ENCODE data around the gene TRIM13. TPM values are rescaled to one million over a fixed set of nuclear protein-coding genes. Genes with fewer than 3 reads are reported as not detected.
A peak's percentile ranks its signal among the peaks of the same experiment; 100 is the strongest.
"Not testable (repeated sequence)": the region's sequence is repeated elsewhere in the genome, so short reads cannot be mapped to it uniquely, and the experiment has no call there.

The TRIM13 gene, protein sequence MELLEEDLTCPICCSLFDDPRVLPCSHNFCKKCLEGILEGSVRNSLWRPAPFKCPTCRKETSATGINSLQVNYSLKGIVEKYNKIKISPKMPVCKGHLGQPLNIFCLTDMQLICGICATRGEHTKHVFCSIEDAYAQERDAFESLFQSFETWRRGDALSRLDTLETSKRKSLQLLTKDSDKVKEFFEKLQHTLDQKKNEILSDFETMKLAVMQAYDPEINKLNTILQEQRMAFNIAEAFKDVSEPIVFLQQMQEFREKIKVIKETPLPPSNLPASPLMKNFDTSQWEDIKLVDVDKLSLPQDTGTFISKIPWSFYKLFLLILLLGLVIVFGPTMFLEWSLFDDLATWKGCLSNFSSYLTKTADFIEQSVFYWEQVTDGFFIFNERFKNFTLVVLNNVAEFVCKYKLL
- total RNA-seq (2021; ENCODE audit: unreplicated experiment), result 22.4 TPM
- polyA plus RNA-seq (2012; ENCODE audit: insufficient read length), result 11.0 TPM
- Bru-seq, nascent RNA, result percentile 91 among the genes with signal in this experiment
- BruChase-seq, experiment 1, labeled RNA remaining after a 2-hour chase, result percentile 91 among the genes with signal in this experiment
- percentile 68 among the genes with signal in this experiment for BruChase-seq, experiment 2, labeled RNA remaining after a 6-hour chase
- long read RNA-seq, full-length matches to known transcripts, result 30 of 34 reads
- long read RNA-seq, partial matches to known transcripts, result 0 of 34 reads
- long read RNA-seq, other reads (novel, unspliced or antisense), result 4 of 34 reads

DNA sequence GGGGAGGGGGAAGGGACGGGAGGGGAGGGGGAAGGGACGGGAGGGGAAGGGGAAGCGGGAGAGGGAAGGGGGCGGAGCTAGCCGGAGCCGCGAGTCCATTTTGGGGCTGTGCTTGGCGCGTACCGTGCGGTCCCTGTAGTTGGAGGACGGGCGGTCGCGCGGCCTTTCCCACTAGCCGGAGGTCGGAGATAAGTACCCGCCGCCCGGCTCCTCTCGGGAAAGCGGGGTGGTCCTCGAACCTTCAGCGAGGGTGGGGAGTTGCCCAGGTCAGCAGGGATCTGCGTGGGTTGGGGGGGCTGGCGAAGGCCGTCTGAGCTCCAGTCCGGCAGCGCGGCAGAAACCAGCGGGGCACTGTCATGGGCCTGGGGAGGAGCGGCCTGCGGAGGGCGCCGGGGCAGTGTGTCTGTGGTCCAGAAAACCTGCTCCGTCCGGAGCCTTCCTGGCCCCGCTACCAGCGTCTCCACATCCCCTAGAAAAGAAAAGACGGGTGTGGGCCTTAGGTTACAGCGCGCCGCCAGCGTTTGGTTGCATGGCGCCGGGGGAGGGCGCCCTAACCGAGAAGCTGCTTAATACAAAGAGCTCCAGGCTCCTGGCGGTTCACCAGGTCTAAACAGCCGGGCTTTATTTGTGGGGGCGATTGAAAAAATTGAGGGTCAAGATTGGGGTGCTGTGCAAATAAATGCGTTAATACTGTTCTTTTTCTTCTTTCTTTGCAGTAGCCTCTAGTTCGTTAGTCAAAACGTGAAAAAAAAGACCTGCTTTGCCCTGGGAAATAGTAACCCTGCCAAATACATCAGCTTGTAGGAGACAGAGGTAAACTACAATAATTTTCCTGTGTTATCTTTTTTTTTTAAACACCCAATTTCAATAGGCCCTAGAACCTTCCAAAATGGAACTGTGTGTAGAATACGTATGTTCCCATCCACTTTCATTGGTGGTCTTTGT lies at the start of gene TRIM13:
TSS of gene TRIM13 (plus strand) at position 92 of the 945 bp plus-strand sequence. CDS start 14,899 bp downstream, outside the sequence.
- Histone ChIP-seq H3K27ac (ENCODE audit: low read length) (peak within 1 kb of the TSS; percentile 90), H3K27me3 (ENCODE audit: control insufficient read depth, insufficient read depth, low read length) (no peaks in the 10 kb centered on the region), H3K4me3 (ENCODE audit: low read depth in 2 of 2, low read length in 2 of 2) (peak within 1 kb of the TSS; percentile 67 to 75), H3K36me3 (ENCODE audit: control insufficient read depth, insufficient read depth, low read length) (peaks cover 12% of the 10 kb centered on the region), H3K4me1 (ENCODE audit: control insufficient read depth, insufficient read depth, low read length) (peaks cover 18% of the 10 kb centered on the region), H3K9me3 (ENCODE audit: control insufficient read depth, insufficient read depth, low read depth, low read length) (no peaks in the 10 kb centered on the region)
- intact Hi-C loops (cut with micrococcal nuclease; ENCODE audit: unreplicated experiment) (no loop called here), in situ Hi-C loops (cut with HindIII; ENCODE audit: low pct_unique_long_range_greater_than_20kb, low sequenced_read_pairs) (no loop called here)
- no peak for TF ChIP-seq TCF7L2 (IDR thresholded peaks at IDR 0.05; ENCODE audit: low read depth, low read length)
- TF ChIP-seq, protein P1, sequence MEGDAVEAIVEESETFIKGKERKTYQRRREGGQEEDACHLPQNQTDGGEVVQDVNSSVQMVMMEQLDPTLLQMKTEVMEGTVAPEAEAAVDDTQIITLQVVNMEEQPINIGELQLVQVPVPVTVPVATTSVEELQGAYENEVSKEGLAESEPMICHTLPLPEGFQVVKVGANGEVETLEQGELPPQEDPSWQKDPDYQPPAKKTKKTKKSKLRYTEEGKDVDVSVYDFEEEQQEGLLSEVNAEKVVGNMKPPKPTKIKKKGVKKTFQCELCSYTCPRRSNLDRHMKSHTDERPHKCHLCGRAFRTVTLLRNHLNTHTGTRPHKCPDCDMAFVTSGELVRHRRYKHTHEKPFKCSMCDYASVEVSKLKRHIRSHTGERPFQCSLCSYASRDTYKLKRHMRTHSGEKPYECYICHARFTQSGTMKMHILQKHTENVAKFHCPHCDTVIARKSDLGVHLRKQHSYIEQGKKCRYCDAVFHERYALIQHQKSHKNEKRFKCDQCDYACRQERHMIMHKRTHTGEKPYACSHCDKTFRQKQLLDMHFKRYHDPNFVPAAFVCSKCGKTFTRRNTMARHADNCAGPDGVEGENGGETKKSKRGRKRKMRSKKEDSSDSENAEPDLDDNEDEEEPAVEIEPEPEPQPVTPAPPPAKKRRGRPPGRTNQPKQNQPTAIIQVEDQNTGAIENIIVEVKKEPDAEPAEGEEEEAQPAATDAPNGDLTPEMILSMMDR (IDR thresholded peaks at IDR 0.05), result peak; percentile 85
- TF ChIP-seq SIN3A (IDR thresholded peaks at IDR 0.05; ENCODE audit: borderline replicate concordance, insufficient read depth, low read depth, low read length), result no peak
- TF ChIP-seq POLR2AphosphoS5 (IDR thresholded peaks at IDR 0.05; ENCODE audit: low read depth, low read length), result peak; percentile 56; the same call in 1 of the 2 replicates
- TF ChIP-seq, protein P2, sequence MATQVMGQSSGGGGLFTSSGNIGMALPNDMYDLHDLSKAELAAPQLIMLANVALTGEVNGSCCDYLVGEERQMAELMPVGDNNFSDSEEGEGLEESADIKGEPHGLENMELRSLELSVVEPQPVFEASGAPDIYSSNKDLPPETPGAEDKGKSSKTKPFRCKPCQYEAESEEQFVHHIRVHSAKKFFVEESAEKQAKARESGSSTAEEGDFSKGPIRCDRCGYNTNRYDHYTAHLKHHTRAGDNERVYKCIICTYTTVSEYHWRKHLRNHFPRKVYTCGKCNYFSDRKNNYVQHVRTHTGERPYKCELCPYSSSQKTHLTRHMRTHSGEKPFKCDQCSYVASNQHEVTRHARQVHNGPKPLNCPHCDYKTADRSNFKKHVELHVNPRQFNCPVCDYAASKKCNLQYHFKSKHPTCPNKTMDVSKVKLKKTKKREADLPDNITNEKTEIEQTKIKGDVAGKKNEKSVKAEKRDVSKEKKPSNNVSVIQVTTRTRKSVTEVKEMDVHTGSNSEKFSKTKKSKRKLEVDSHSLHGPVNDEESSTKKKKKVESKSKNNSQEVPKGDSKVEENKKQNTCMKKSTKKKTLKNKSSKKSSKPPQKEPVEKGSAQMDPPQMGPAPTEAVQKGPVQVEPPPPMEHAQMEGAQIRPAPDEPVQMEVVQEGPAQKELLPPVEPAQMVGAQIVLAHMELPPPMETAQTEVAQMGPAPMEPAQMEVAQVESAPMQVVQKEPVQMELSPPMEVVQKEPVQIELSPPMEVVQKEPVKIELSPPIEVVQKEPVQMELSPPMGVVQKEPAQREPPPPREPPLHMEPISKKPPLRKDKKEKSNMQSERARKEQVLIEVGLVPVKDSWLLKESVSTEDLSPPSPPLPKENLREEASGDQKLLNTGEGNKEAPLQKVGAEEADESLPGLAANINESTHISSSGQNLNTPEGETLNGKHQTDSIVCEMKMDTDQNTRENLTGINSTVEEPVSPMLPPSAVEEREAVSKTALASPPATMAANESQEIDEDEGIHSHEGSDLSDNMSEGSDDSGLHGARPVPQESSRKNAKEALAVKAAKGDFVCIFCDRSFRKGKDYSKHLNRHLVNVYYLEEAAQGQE (IDR thresholded peaks at IDR 0.05; ENCODE audit: insufficient read depth in 1 of 2, low read depth in 2 of 2, low read length in 1 of 2), result no peak
- ChIA-PET POLR2A (interaction anchor here (0.5 to 1.0 kb wide), 5 partner anchors 13 to 88 kb away, joined by 3 to 6 read pairs (median 3); no protein-coding TSS in a partner anchor), CTCF (interaction anchor here (0.5 to 0.9 kb wide), 4 partner anchors 61 to 1872 kb away, joined by 3 to 6 read pairs (median 4); partner anchors contain the start of gene SPRYD7)
- ATAC-seq, result peak; percentile 90
- DNase-seq (ENCODE audit: low read depth, low spot score), result no peak
- TSS peak; percentile 69 for BruUV-seq (replicated peaks)

DNA sequence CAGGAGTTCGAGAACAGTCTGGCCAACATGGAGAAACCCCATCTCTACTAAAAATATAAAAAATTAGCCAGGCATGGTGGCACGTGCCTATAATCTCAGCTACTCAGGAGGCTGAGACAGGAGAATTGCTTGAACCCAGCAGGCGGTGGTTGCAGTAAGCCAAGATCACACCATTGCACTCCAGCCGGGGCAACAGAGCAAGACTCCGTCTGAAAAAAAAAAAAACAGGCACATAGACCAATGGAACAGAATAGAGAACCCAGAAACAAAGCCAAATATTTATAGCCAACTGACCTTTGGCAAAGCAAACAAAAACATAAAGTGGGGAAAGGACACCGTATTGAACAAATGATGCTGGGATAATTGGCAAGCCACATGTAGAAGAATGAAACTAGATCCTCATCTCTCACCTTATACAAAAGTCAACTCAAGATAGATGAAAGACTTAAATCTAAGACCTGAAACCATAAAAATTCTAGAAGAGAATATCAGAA lies 48.0 kb upstream of the TRIM13 start:
- DNase-seq (ENCODE audit: low read depth, low spot score); POLR2A ChIA-PET; ATAC-seq; H3K4me3 ChIP-seq (ENCODE audit: low read depth in 2 of 2, low read length in 2 of 2); H3K27me3 ChIP-seq (ENCODE audit: control insufficient read depth, insufficient read depth, low read length); in situ Hi-C loops (cut with HindIII; ENCODE audit: low pct_unique_long_range_greater_than_20kb, low sequenced_read_pairs); intact Hi-C loops (cut with micrococcal nuclease; ENCODE audit: unreplicated experiment); BruUV-seq (replicated peaks); H3K27ac ChIP-seq (ENCODE audit: low read length); H3K9me3 ChIP-seq (ENCODE audit: control insufficient read depth, insufficient read depth, low read depth, low read length); CTCF ChIA-PET; H3K4me1 ChIP-seq (ENCODE audit: control insufficient read depth, insufficient read depth, low read length); H3K36me3 ChIP-seq (ENCODE audit: control insufficient read depth, insufficient read depth, low read length): not testable (repeated sequence)

Data from Panc1 (cell line).